Measurements from ENCODE around the gene ATP6AP2. TPM values are rescaled to one million over a fixed set of nuclear protein-coding genes. Genes with fewer than 3 reads are reported as not detected.
"Not testable (repeated sequence)": the region's sequence is repeated elsewhere in the genome, so short reads cannot be mapped to it uniquely, and the experiment has no call there.

The ATP6AP2 gene
- total and polyA plus RNA-seq, 2 experiments from 2014 or later: 80.1 to 88.7 TPM

GRCh38 chrX:40571600-40571999 lies 9.2 kb upstream of the ATP6AP2 start:
- no peaks in the 10 kb centered on the region for H3K27me3 ChIP-seq (ENCODE audit: insufficient read depth)
- TF ChIP-seq NANOG (IDR thresholded peaks at IDR 0.05; ENCODE audit: borderline replicate concordance): no peak
- H4K20me1 ChIP-seq (replicated peaks; ENCODE audit: insufficient read depth): no peaks in the 10 kb centered on the region
- H3K4me3 ChIP-seq: no peak overlapping the region
- Mint-ChIP-seq H3K4me1 (peaks cover 10% of the 10 kb centered on the region), H3K4me3 (no peak overlapping the region), H3K9me3 (no peaks in the 10 kb centered on the region), H3K27me3 (ENCODE audit: insufficient read depth, low read depth, poor library complexity) (peaks cover 2% of the 10 kb centered on the region), H3K36me3 (ENCODE audit: low read depth) (no peaks in the 10 kb centered on the region), H3K27ac (no peak overlapping the region)
- no peak overlapping the region for H3K27ac ChIP-seq (ENCODE audit: low read depth)
- ATAC-seq: no peak
- no peaks in the 10 kb centered on the region for H3K36me3 ChIP-seq (ENCODE audit: insufficient read depth)
- no peaks in the 10 kb centered on the region for H3K79me2 ChIP-seq (replicated peaks; ENCODE audit: insufficient read depth)
- H2AFZ ChIP-seq: no peak overlapping the region
- no peaks in the 10 kb centered on the region for H3K4me1 ChIP-seq (ENCODE audit: insufficient read depth)
- H3K4me2 ChIP-seq: no peak overlapping the region
- no peaks in the 10 kb centered on the region for H3K9me2 ChIP-seq (ENCODE audit: insufficient read depth)
- no peaks in the 10 kb centered on the region for H3F3A ChIP-seq (replicated peaks; ENCODE audit: low read depth)
- no peak for DNase-seq (ENCODE audit: low spot score)

- no peak overlapping the region for H3K27ac ChIP-seq (ENCODE audit: low read depth)
- Mint-ChIP-seq H3K27ac (no peak overlapping the region), H3K4me1 (peaks cover 10% of the 10 kb centered on the region), H3K9me3 (no peaks in the 10 kb centered on the region), H3K27me3 (ENCODE audit: insufficient read depth, low read depth, poor library complexity) (peaks cover 2% of the 10 kb centered on the region), H3K36me3 (ENCODE audit: low read depth) (no peaks in the 10 kb centered on the region), H3K4me3 (no peak overlapping the region)
- H3K36me3 ChIP-seq (ENCODE audit: insufficient read depth): no peaks in the 10 kb centered on the region
- no peaks in the 10 kb centered on the region for H4K20me1 ChIP-seq (replicated peaks; ENCODE audit: insufficient read depth)
- H3K27me3 ChIP-seq (ENCODE audit: insufficient read depth): no peaks in the 10 kb centered on the region
- H3K9me2 ChIP-seq (ENCODE audit: insufficient read depth): no peaks in the 10 kb centered on the region
- no peaks in the 10 kb centered on the region for H3K79me2 ChIP-seq (replicated peaks; ENCODE audit: insufficient read depth)
- H3F3A ChIP-seq (replicated peaks; ENCODE audit: low read depth): no peaks in the 10 kb centered on the region
- no peak overlapping the region for H3K4me2 ChIP-seq
- H3K4me1 ChIP-seq (ENCODE audit: insufficient read depth): no peaks in the 10 kb centered on the region
- no peak overlapping the region for H2AFZ ChIP-seq
- DNase-seq (ENCODE audit: low spot score): peak; percentile 39
- TF ChIP-seq EZH2 (IDR thresholded peaks at IDR 0.05; ENCODE audit: low read depth, unreplicated experiment) (no peak), CTCF (conservative IDR thresholded peaks at IDR 0.05; ENCODE audit: low read depth in 2 of 2) (peak; percentile 61 to 69)
- ATAC-seq: no peak; the same call in 2 of the 3 replicates
- H3K4me3 ChIP-seq: no peak overlapping the region
Observed at GRCh38 chrX:40573763-40574162, 7.0 kb upstream of the ATP6AP2 start.

- H3K27ac Mint-ChIP-seq; H3K9me2 ChIP-seq (ENCODE audit: insufficient read depth); H4K20me1 ChIP-seq (replicated peaks; ENCODE audit: insufficient read depth); H3K4me2 ChIP-seq; H3K27me3 Mint-ChIP-seq (ENCODE audit: insufficient read depth, low read depth, poor library complexity); H3K27me3 ChIP-seq (ENCODE audit: insufficient read depth); ATAC-seq; H2AFZ ChIP-seq; H3K27ac ChIP-seq (ENCODE audit: low read depth); H3K4me3 ChIP-seq; H3K36me3 Mint-ChIP-seq (ENCODE audit: low read depth); H3K36me3 ChIP-seq (ENCODE audit: insufficient read depth); H3K9me3 Mint-ChIP-seq; H3K79me2 ChIP-seq (replicated peaks; ENCODE audit: insufficient read depth); H3K4me3 Mint-ChIP-seq; H3K4me1 ChIP-seq (ENCODE audit: insufficient read depth); DNase-seq (ENCODE audit: low spot score); H3F3A ChIP-seq (replicated peaks; ENCODE audit: low read depth): not testable (repeated sequence)
- peaks cover 10% of the 10 kb centered on the region for H3K4me1 Mint-ChIP-seq
Observed at GRCh38 chrX:40575411-40575810, 5.4 kb upstream of the ATP6AP2 start.

- no peak overlapping the region for H3K4me3 ChIP-seq
- H3K27ac Mint-ChIP-seq: no peak overlapping the region
- no peaks in the 10 kb centered on the region for H3K9me2 ChIP-seq (ENCODE audit: insufficient read depth)
- peaks cover under 1% of the 10 kb centered on the region; the same call in 1 of the 2 replicates for H3K79me2 ChIP-seq (replicated peaks; ENCODE audit: insufficient read depth)
- H3K4me2 ChIP-seq: no peak overlapping the region
- H3K27ac ChIP-seq (ENCODE audit: low read depth): no peak overlapping the region
- no peaks in the 10 kb centered on the region for H3F3A ChIP-seq (replicated peaks; ENCODE audit: low read depth)
- peaks cover 4% of the 10 kb centered on the region; the same call in 1 of the 3 replicates for H3K4me1 Mint-ChIP-seq
- no peak for DNase-seq (ENCODE audit: low spot score)
- H3K36me3 Mint-ChIP-seq (ENCODE audit: low read depth): no peaks in the 10 kb centered on the region
- no peaks in the 10 kb centered on the region for H4K20me1 ChIP-seq (replicated peaks; ENCODE audit: insufficient read depth)
- no peaks in the 10 kb centered on the region for H3K27me3 ChIP-seq (ENCODE audit: insufficient read depth)
- no peak for ATAC-seq
- no peaks in the 10 kb centered on the region for H3K27me3 Mint-ChIP-seq (ENCODE audit: insufficient read depth, low read depth, poor library complexity)
- no peak overlapping the region for H2AFZ ChIP-seq
- no peaks in the 10 kb centered on the region for H3K4me1 ChIP-seq (ENCODE audit: insufficient read depth)
- TF ChIP-seq ZNF331 (CRISPR knock-in tag; IDR thresholded peaks at IDR 0.05; ENCODE audit: low read depth) (no peak), CTCF (conservative IDR thresholded peaks at IDR 0.05; ENCODE audit: low read depth in 2 of 2) (no peak), STAT1 (IDR thresholded peaks at IDR 0.05; ENCODE audit: unreplicated experiment) (no peak), POLR2AphosphoS5 (IDR thresholded peaks at IDR 0.05; ENCODE audit: low read depth) (no peak), REST (IDR thresholded peaks at IDR 0.05; ENCODE audit: unreplicated experiment) (no peak)
- no peaks in the 10 kb centered on the region for H3K36me3 ChIP-seq (ENCODE audit: insufficient read depth)
- H3K4me3 Mint-ChIP-seq: no peak overlapping the region
- no peaks in the 10 kb centered on the region for H3K9me3 Mint-ChIP-seq
Observed at GRCh38 chrX:40576291-40576690, 4.5 kb upstream of the ATP6AP2 start.
